Vagina (tissue), 2 donors: ENCODE results near the gene ZNF440. TPM values are rescaled to one million over a fixed set of nuclear protein-coding genes. Genes with fewer than 3 reads are reported as not detected.
"Not testable (repeated sequence)": the region's sequence is repeated elsewhere in the genome, so short reads cannot be mapped to it uniquely, and the experiment has no call there.

Experiments
- DNase-seq, 2 donors: peaks; one replicate each; pipeline ENCODE4 v3.0.0-alpha.2; 2017; ENCODE audit errors: extremely low spot score in 2 of 2
- H3K27ac ChIP-seq: fragments of 200-600 bp; sonication (generic); one replicate; pipeline ENCODE4 v1.5.1; 2019
- H3K27me3 ChIP-seq: fragments of 200-600 bp; sonication (generic); one replicate; pipeline ENCODE4 v1.5.1; 2019
- H3K36me3 ChIP-seq, 2 donors: fragments of 200-600 bp; sonication (generic); one replicate each; pipeline ENCODE4 v1.5.1; 2017 to 2019
- H3K4me1 ChIP-seq: fragments of 200-600 bp; sonication (generic); one replicate; pipeline ENCODE4 v1.5.1; 2019
- H3K4me3 ChIP-seq, 2 donors: fragments of 200-600 bp; sonication (generic); 1 replicate in 1 of 2; 2 replicates in 1 of 2; pipeline ENCODE4 v1.5.1; 2016 to 2019
- H3K9me3 ChIP-seq: fragments of 200-600 bp; sonication (generic); one replicate; pipeline ENCODE4 v1.5.1; 2019
- POLR2A ChIP-seq, 2 donors: fragments of 450-650 bp; IDR thresholded peaks; one replicate each; pipeline ENCODE4 v1.6.1; 2017; ENCODE audit warnings: antibody characterized with exemption in 2 of 2, mild to moderate bottlenecking in 2 of 2, moderate library complexity in 2 of 2
- POLR2AphosphoS5 ChIP-seq, 2 donors: sonication (generic); formaldehyde crosslinking; IDR thresholded peaks; one replicate each; pipeline ENCODE4 v1.9.0; 2017; ENCODE audit warnings: antibody characterized with exemption in 2 of 2, mild to moderate bottlenecking in 2 of 2, low read depth in 1 of 2; ENCODE audit not compliant: insufficient read depth in 1 of 2
- intact Hi-C: fragments of 100-400 bp; cut with DNase I; formaldehyde crosslinking; loops from one replicate; pipeline ENCODE4 v1.15.1; 2023
- total RNA-seq: library from RNA; depleted of rRNA; stranded (reverse); fragments of >200 nt; gene quantifications from one replicate; pipeline ENCODE4 v1.2.3, GENCODE V29; 2016
- TF ChIP-seq, protein P1 (sequence below), 3 experiments: fragments of 450-650 bp in 2 of 3; fragments of 200-600 bp in 1 of 3; sonication (generic) in 1 of 3; IDR thresholded peaks; one replicate each; pipeline ENCODE4 v1.5.1; 2017 to 2019; ENCODE audit warnings: antibody characterized with exemption in 3 of 3, mild to moderate bottlenecking in 2 of 3, moderate library complexity in 2 of 3

ZNF440 gene
- total RNA-seq, 1 donor from 2014 or later = 21.4 TPM

DNA sequence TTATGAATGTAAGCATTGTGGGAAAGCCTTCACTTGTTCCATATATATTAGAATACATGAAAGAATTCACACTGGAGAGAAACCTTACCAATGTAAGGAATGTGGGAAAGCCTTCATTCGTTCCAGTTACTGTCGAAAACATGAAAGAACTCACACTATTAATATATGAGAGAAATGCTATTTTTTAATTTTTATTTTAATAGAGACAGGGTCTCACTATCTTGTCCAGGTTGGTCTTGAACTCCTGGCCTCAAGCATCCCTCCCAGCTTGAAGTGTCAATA, 7.0 kb upstream of the ZNF440 start:
- Histone ChIP-seq H3K9me3 (peaks cover 24% of the 10 kb centered on the region), H3K4me1 (no peaks in the 10 kb centered on the region), H3K36me3 (peaks cover 0 to 21% of the 10 kb centered on the region in 2 donors), H3K27ac (no peak overlapping the region), H3K27me3 (no peaks in the 10 kb centered on the region), H3K4me3 (no peak overlapping the region)
- no peak for TF ChIP-seq POLR2A (IDR thresholded peaks at IDR 0.05)
- DNase-seq = no peak
- intact Hi-C loops = no loop called here

DNA sequence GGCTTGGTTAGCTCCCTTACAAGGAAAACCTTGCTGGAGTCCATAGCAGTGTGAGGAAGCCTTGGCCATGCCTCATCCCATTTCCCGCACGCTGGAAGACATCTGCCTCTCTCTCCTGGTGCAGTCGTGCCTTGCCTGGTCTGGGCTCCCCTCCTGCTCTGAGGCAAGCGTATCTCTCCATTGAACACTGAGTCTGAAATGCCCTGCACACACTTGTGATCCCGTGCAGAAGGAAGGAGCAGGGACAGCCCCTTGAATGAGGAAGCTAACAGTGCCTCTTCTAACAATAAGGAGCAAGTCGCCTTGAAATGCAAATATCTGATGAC, 407 bp upstream of the ZNF440 start:
- Histone ChIP-seq H3K4me1 (peaks cover 19% of the 10 kb centered on the region), H3K4me3 (peak overlapping the region; percentile 90 to 95), H3K36me3 (peaks cover 0 to 2% of the 10 kb centered on the region in 2 donors), H3K9me3 (no peaks in the 10 kb centered on the region), H3K27ac (peak overlapping the region; percentile 86), H3K27me3 (no peaks in the 10 kb centered on the region)
- no peak for TF ChIP-seq POLR2A (IDR thresholded peaks at IDR 0.05)
- TF ChIP-seq, protein P1, sequence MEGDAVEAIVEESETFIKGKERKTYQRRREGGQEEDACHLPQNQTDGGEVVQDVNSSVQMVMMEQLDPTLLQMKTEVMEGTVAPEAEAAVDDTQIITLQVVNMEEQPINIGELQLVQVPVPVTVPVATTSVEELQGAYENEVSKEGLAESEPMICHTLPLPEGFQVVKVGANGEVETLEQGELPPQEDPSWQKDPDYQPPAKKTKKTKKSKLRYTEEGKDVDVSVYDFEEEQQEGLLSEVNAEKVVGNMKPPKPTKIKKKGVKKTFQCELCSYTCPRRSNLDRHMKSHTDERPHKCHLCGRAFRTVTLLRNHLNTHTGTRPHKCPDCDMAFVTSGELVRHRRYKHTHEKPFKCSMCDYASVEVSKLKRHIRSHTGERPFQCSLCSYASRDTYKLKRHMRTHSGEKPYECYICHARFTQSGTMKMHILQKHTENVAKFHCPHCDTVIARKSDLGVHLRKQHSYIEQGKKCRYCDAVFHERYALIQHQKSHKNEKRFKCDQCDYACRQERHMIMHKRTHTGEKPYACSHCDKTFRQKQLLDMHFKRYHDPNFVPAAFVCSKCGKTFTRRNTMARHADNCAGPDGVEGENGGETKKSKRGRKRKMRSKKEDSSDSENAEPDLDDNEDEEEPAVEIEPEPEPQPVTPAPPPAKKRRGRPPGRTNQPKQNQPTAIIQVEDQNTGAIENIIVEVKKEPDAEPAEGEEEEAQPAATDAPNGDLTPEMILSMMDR (IDR thresholded peaks at IDR 0.05) = no peak
- TF ChIP-seq POLR2AphosphoS5 (IDR thresholded peaks at IDR 0.05; ENCODE audit: insufficient read depth in 1 of 2, low read depth in 1 of 2) = no peak
- intact Hi-C loops = no loop called here
- DNase-seq = no peak

DNA sequence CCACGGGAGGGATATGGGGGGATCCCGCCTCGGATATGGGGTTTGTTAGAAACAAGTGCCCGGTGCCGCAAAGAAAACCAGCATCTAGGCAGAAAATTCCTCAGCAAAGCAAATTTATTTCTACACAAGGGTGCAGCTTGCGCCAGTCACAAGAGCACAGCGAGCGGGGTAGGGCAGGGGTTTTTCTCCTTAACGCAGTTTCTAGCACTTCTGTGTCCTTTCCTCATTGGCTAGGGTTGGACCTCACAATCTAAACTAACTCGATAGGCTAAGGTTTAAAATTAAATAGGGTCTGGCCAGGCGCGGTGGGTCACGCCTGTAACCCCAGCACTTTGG, 595 bp downstream of the ZNF440 start:
- peaks cover 0 to 12% of the 10 kb centered on the region in 2 donors for H3K36me3 ChIP-seq
- H3K27me3 ChIP-seq = no peaks in the 10 kb centered on the region
- DNase-seq = no peak
- TF ChIP-seq POLR2AphosphoS5 (IDR thresholded peaks at IDR 0.05; ENCODE audit: insufficient read depth in 1 of 2, low read depth in 1 of 2) = no peak
- TF ChIP-seq, protein P1 (IDR thresholded peaks at IDR 0.05) = no peak
- TF ChIP-seq POLR2A (IDR thresholded peaks at IDR 0.05) = no peak
- intact Hi-C loops = no loop called here
- peak overlapping the region; percentile 86 for H3K27ac ChIP-seq
- peaks cover 19% of the 10 kb centered on the region for H3K4me1 ChIP-seq
- H3K9me3 ChIP-seq = no peaks in the 10 kb centered on the region
- peak overlapping the region; percentile 90 to 95 for H3K4me3 ChIP-seq

DNA sequence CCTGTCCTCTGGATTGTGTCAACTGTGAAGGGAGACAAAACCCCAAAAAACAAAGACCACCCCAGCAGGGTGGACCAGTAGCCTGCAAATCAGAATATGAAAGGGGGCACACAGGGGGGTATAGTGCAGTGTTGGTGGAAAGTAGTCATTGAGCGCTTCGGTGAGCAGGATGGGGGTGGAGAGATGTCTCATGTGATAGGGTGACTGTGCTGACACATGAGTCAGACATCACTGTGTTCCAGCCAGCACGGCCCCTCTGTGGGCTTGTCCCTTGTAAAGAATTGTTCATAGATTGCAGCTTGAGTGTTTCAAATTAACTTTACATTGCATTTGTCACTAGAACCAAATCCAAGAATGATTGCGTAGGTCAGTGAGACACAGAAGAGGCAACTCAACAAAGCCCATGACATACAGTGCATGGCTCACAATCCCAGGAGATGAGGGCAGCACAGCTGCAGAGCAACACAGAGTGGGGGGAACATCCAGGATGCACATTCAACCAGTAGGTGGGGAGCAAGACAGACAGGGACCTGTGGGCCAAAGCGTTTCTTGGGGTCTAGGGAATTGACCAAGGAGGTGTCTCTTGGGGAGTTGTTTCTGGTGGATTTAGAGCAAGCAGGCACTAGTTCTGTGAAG, 7.5 kb downstream of the ZNF440 start:
- DNase-seq = no peak
- intact Hi-C loops = no loop called here
- Histone ChIP-seq H3K4me1 (no peaks in the 10 kb centered on the region), H3K36me3 (peaks cover 0 to 27% of the 10 kb centered on the region in 2 donors), H3K9me3 (no peaks in the 10 kb centered on the region), H3K4me3 (no peak overlapping the region), H3K27ac (no peak overlapping the region), H3K27me3 (no peaks in the 10 kb centered on the region)
- TF ChIP-seq, protein P1 (IDR thresholded peaks at IDR 0.05) = no peak
- TF ChIP-seq POLR2A (IDR thresholded peaks at IDR 0.05) = no peak
- TF ChIP-seq POLR2AphosphoS5 (IDR thresholded peaks at IDR 0.05; ENCODE audit: insufficient read depth in 1 of 2, low read depth in 1 of 2) = no peak

DNA sequence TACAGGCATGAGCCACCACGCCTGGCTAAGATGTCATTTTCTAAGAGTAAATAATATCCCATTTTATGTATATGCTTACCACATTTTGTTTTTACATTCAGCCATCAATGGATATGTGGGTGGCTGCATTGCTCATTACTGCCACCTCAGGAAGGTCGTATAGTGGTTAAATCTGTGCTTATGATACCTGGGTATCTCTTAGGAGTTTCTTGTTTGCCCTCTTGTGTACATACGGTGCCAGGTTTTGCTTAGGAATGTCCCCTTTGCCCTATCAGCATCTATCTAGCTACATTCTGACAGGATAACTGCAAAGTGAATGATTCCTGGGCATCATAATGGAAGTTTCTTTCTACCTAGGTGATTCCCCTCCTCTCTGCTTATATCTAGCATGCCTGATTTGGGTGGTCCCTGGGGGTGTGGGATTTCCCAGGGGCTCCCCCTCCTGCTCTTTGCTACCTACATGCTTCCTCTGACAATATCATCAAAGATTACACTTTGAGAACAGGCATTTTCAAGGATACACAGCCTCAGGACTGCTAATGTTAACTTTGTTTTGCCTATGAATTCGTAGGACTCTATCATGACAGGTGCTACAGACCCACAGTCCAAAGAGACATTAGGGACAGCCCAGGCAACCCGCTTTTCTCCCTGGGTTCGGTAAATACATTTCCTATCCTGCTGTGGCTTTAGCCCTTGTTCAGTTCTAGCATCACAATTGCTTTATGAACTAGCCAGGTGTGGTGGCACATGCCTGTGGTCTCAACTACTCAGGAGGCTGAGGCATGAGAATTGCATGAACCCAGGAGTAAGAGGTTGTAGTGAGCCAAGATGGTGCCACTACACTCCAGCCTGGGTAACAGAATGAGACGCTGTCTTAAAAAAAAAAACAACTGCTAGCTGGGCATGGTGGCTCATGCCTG, 15.1 kb downstream of the ZNF440 start:
- DNase-seq, H3K27me3 ChIP-seq, intact Hi-C loops, H3K4me1 ChIP-seq, H3K4me3 ChIP-seq, H3K27ac ChIP-seq: not testable (repeated sequence)
- Histone ChIP-seq H3K36me3 (peaks cover 0 to 80% of the 10 kb centered on the region in 2 donors), H3K9me3 (peaks cover 29% of the 10 kb centered on the region)

DNA sequence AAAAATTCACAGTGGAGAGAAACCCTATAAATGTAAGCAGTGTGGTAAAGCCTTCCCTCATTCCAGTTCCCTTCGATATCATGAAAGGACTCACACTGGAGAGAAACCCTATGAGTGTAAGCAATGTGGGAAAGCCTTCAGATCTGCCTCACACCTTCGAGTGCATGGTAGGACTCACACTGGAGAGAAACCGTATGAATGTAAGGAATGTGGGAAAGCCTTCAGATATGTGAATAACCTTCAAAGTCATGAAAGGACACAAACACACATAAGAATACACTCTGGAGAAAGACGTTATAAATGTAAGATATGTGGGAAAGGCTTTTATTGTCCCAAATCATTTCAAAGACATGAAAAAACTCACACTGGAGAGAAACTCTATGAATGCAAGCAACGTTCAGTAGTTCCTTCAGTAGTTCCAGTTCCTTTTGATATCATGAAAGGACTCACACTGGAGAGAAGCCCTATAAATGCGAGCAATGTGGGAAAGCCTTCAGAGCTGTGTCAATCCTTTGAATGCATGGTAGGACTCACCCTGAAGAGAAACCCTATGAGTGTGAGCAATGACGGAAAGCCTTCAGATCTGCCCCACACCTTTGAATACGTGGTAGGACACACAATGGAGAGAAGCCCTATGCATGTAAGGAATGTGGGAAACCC, 18.3 kb downstream of the ZNF440 start:
- TF ChIP-seq, protein P1 (IDR thresholded peaks at IDR 0.05) = no peak
- TF ChIP-seq POLR2A (IDR thresholded peaks at IDR 0.05) (no peak), POLR2AphosphoS5 (IDR thresholded peaks at IDR 0.05; ENCODE audit: insufficient read depth in 1 of 2, low read depth in 1 of 2) (no peak)
- Histone ChIP-seq H3K9me3 (peaks cover 27% of the 10 kb centered on the region), H3K4me1 (no peaks in the 10 kb centered on the region), H3K36me3 (peaks cover 0 to 73% of the 10 kb centered on the region in 2 donors), H3K27ac (no peak overlapping the region), H3K4me3 (peak overlapping the region in 1 of 2 donors; percentile 10), H3K27me3 (no peaks in the 10 kb centered on the region)
- intact Hi-C loops = no loop called here
- DNase-seq = no peak
